Endothelial cell of umbilical vein (primary cell): ENCODE measurements around the gene ADARB2. TPM values are rescaled to one million over a fixed set of nuclear protein-coding genes. Genes with fewer than 3 reads are reported as not detected.

Experiments
- BruUV-seq: library from RNA; stranded (reverse); fragments of 400-500 nt; replicated peaks from 2 replicates; lab custom pipeline; 2021; lab: Mats Ljungman, UMichigan
- CTCF ChIA-PET: fragments of 300-600, 350-600 bp; sonication (Branson Sonifier 250); formaldehyde crosslinking; loops from one replicate; lab custom pipeline; 2021; ENCODE audit warnings: antibody characterized with exemption, inconsistent platforms; lab: Charles Lee
- POLR2A ChIA-PET: fragments of 300-600, 350-600 bp; sonication (Branson Sonifier 250); formaldehyde crosslinking; loops from one replicate; lab custom pipeline; 2021; ENCODE audit warnings: antibody characterized with exemption, inconsistent platforms; lab: Charles Lee
- DNase-seq: peaks from one replicate; pipeline ENCODE4 v3.0.0-alpha.2; 2011; ENCODE audit warnings: low read depth, low spot score
- FAIRE-seq: peaks from 2 replicates; lab custom pipeline; 2011; peaks lifted over from hg19 to GRCh38; lab: Jason Lieb, UNC
- H2AFZ ChIP-seq: 2 replicates; pipeline ENCODE4 v1.6.0; 2012; ENCODE audit warnings: low read depth, low read length, control low read depth, inconsistent platforms
- H3K27ac ChIP-seq: 2 replicates; pipeline ENCODE4 v1.5.1; 2011; ENCODE audit warnings: low read depth, mild to moderate bottlenecking, control low read depth, low read length, moderate library complexity; ENCODE audit not compliant: insufficient read depth
- H3K27me3 ChIP-seq, 2 experiments: 2 replicates each; pipeline versions ENCODE4 v1.6.0 to v1.6.1; 2011; ENCODE audit warnings: low read length in 2 of 2, mixed read lengths in 1 of 2; ENCODE audit not compliant: control insufficient read depth in 2 of 2, insufficient read depth in 2 of 2
- H3K36me3 ChIP-seq, 2 experiments: 2 replicates in 1 of 2; 3 replicates in 1 of 2; pipeline ENCODE4 v1.5.1; 2011; ENCODE audit warnings: low read length in 2 of 2, mild to moderate bottlenecking in 1 of 2, moderate library complexity in 1 of 2; ENCODE audit not compliant: control insufficient read depth in 2 of 2, insufficient read depth in 2 of 2; ENCODE audit errors: extremely low read depth in 1 of 2
- H3K4me1 ChIP-seq: 3 replicates; pipeline ENCODE4 v1.5.1; 2011; ENCODE audit warnings: mild to moderate bottlenecking, low read length; ENCODE audit not compliant: control insufficient read depth, insufficient read depth; ENCODE audit errors: extremely low read depth
- H3K4me2 ChIP-seq: 2 replicates; pipeline ENCODE4 v1.6.1; 2011; ENCODE audit warnings: low read length, control low read depth, mixed read lengths; ENCODE audit not compliant: insufficient read depth
- H3K4me3 ChIP-seq, 3 experiments: fragments of 200-600 bp in 1 of 3; sonication (generic), shearing (Covaris generic) in 1 of 3; replicated peaks in 1 of 3; 2 replicates each; pipeline ENCODE4 v1.5.1; 2011 to 2016; ENCODE audit warnings: control low read depth in 3 of 3, low read length in 3 of 3, mild to moderate bottlenecking in 2 of 3, inconsistent platforms in 1 of 3, low read depth in 1 of 3, moderate library complexity in 1 of 3; ENCODE audit not compliant: insufficient read depth in 1 of 3
- H3K79me2 ChIP-seq: 2 replicates; pipeline ENCODE4 v1.6.0; 2012; ENCODE audit warnings: low read length, inconsistent platforms; ENCODE audit not compliant: control insufficient read depth, insufficient read depth
- H3K9ac ChIP-seq: replicated peaks from 2 replicates; pipeline ENCODE3; 2011; ENCODE audit warnings: low read length, control low read depth; ENCODE audit not compliant: insufficient read depth; ENCODE audit errors: extremely low read depth
- H3K9me1 ChIP-seq: replicated peaks from 3 replicates; pipeline ENCODE4 v1.6.0; 2011; ENCODE audit warnings: mild to moderate bottlenecking, low read length; ENCODE audit not compliant: control insufficient read depth, insufficient read depth; ENCODE audit errors: extremely low read depth
- H3K9me3 ChIP-seq: replicated peaks from 2 replicates; pipeline ENCODE4 v1.5.1; 2012; ENCODE audit warnings: low read length, inconsistent platforms; ENCODE audit not compliant: control insufficient read depth, insufficient read depth
- H4K20me1 ChIP-seq: replicated peaks from 2 replicates; pipeline ENCODE3; 2011; ENCODE audit warnings: mild to moderate bottlenecking, low read length; ENCODE audit not compliant: control insufficient read depth, insufficient read depth; ENCODE audit errors: extremely low read depth
- EZH2 ChIP-seq: IDR thresholded peaks from 2 replicates; pipeline ENCODE4 v1.6.1; 2012; ENCODE audit warnings: borderline replicate concordance, low read depth, mild to moderate bottlenecking, moderate library complexity, low read length, inconsistent platforms; ENCODE audit not compliant: severe bottlenecking
- FOS ChIP-seq: IDR thresholded peaks from 2 replicates; pipeline ENCODE4 v1.6.1; 2011; ENCODE audit warnings: mild to moderate bottlenecking, low read length, moderate library complexity, borderline replicate concordance; ENCODE audit not compliant: insufficient read depth
- GATA2 ChIP-seq: IDR thresholded peaks from 2 replicates; pipeline ENCODE4 v1.7.0; 2011; ENCODE audit warnings: low read depth, mild to moderate bottlenecking, moderate library complexity, mixed read lengths, low read length; ENCODE audit not compliant: insufficient read length, insufficient read depth
- JUN ChIP-seq: IDR thresholded peaks from 2 replicates; pipeline ENCODE4 v1.6.1; 2011; ENCODE audit warnings: borderline replicate concordance, low read depth; ENCODE audit not compliant: insufficient read length, insufficient read depth
- MYC ChIP-seq: IDR thresholded peaks from one replicate; pipeline ENCODE4 v1.6.1; 2011; ENCODE audit warnings: mild to moderate bottlenecking, low read depth, low read length
- POLR2A ChIP-seq: IDR thresholded peaks from 2 replicates; pipeline ENCODE4 v1.6.1; 2012; ENCODE audit warnings: low read depth, mild to moderate bottlenecking, control low read depth, low read length
- POLR2AphosphoS5 ChIP-seq: IDR thresholded peaks from 2 replicates; pipeline ENCODE4 v1.6.1; 2012; ENCODE audit warnings: low read depth, mild to moderate bottlenecking, control low read depth, low read length, moderate library complexity; ENCODE audit not compliant: insufficient read depth
- dilution Hi-C: fragments of 300-500 bp; cut with MboI; formaldehyde crosslinking; loops from one replicate; pipeline ENCODE4 v1.15.0; 2019; ENCODE audit warnings: low sequenced_read_pairs; ENCODE audit not compliant: extremely low pct_ligation_motif_present
- intact Hi-C: fragments of 100-400 bp; cut with micrococcal nuclease; formaldehyde crosslinking; loops from one replicate; pipeline ENCODE4 v1.10.0; 2022
- polyA plus RNA-seq, 4 experiments: library from polyadenylated mRNA; depleted of rRNA in 3 of 4; stranded (reverse) in 3 of 4; unstranded in 1 of 4; fragments of >200 nt; gene quantifications; 2 replicates each; pipeline versions ENCODE4 v1.2.1 to v1.2.3, GENCODE V29; 2011 to 2012; ENCODE audit warnings: missing spikeins in 1 of 4
- total RNA-seq: library from RNA; stranded (reverse); gene quantifications from 2 replicates; pipeline ENCODE4 v1.2.3, GENCODE V29; 2021
- TF ChIP-seq, protein P1 (sequence below), 2 donors: IDR thresholded peaks; 1 replicate in 1 of 2; 2 replicates in 1 of 2; pipeline ENCODE4 v1.5.1; 2011; ENCODE audit warnings: low read length in 2 of 2, mild to moderate bottlenecking in 2 of 2, moderate library complexity in 2 of 2, control low read depth in 1 of 2, inconsistent platforms in 1 of 2, low read depth in 1 of 2; ENCODE audit not compliant: insufficient read depth in 1 of 2; ENCODE audit errors: extremely low read depth in 1 of 2
- TF ChIP-seq, protein P2 (sequence below): IDR thresholded peaks from 2 replicates; pipeline ENCODE4 v1.6.1; 2011; ENCODE audit not compliant: insufficient read depth, insufficient read length

ADARB2 gene
- total and polyA plus RNA-seq, 2 donors (not counting 3 experiments of a cell fraction or from before 2014, with no cell fraction given): not detected

GRCh38 chr10:1558906-1559305, 178.4 kb downstream of the ADARB2 start:
- Histone ChIP-seq H3K36me3 (no peaks in the 10 kb centered on the region), H3K79me2 (no peaks in the 10 kb centered on the region), H3K9me1 (no peaks in the 10 kb centered on the region), H4K20me1 (no peaks in the 10 kb centered on the region), H3K4me2 (no peak overlapping the region), H3K4me1 (no peaks in the 10 kb centered on the region), H3K9me3 (peaks cover 4% of the 10 kb centered on the region), H2AFZ (no peak overlapping the region), H3K9ac (no peak overlapping the region), H3K4me3 (no peak overlapping the region), H3K27ac (no peak overlapping the region), H3K27me3 (no peaks in the 10 kb centered on the region)
- no peak for FAIRE-seq
- intact Hi-C loops (no loop called here), dilution Hi-C loops (no loop called here)
- ChIA-PET CTCF (no interaction called here), POLR2A (no interaction called here)
- DNase-seq: no peak
- TF ChIP-seq EZH2 (no peak), GATA2 (no peak), POLR2A (no peak), JUN (no peak)
- TF ChIP-seq, protein P1, sequence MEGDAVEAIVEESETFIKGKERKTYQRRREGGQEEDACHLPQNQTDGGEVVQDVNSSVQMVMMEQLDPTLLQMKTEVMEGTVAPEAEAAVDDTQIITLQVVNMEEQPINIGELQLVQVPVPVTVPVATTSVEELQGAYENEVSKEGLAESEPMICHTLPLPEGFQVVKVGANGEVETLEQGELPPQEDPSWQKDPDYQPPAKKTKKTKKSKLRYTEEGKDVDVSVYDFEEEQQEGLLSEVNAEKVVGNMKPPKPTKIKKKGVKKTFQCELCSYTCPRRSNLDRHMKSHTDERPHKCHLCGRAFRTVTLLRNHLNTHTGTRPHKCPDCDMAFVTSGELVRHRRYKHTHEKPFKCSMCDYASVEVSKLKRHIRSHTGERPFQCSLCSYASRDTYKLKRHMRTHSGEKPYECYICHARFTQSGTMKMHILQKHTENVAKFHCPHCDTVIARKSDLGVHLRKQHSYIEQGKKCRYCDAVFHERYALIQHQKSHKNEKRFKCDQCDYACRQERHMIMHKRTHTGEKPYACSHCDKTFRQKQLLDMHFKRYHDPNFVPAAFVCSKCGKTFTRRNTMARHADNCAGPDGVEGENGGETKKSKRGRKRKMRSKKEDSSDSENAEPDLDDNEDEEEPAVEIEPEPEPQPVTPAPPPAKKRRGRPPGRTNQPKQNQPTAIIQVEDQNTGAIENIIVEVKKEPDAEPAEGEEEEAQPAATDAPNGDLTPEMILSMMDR (IDR thresholded peaks at IDR 0.05; ENCODE audit: extremely low read depth in 1 of 2, insufficient read depth in 1 of 2, low read depth in 1 of 2, low read length in 2 of 2): no peak
- TF ChIP-seq, protein P2, sequence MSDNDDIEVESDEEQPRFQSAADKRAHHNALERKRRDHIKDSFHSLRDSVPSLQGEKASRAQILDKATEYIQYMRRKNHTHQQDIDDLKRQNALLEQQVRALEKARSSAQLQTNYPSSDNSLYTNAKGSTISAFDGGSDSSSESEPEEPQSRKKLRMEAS: no peak
- no TSS peak for BruUV-seq

GRCh38 chr10:1557081-1557480, 180.2 kb downstream of the ADARB2 start:
- dilution Hi-C loops: no loop called here
- H4K20me1 ChIP-seq: no peaks in the 10 kb centered on the region
- intact Hi-C loops: no loop called here
- no peaks in the 10 kb centered on the region for H3K9me3 ChIP-seq
- no TSS peak for BruUV-seq
- no peaks in the 10 kb centered on the region for H3K79me2 ChIP-seq
- ChIA-PET POLR2A (no interaction called here), CTCF (no interaction called here)
- H3K27ac ChIP-seq: no peak overlapping the region
- TF ChIP-seq JUN (no peak), FOS (no peak), POLR2AphosphoS5 (no peak), GATA2 (no peak), MYC (no peak), POLR2A (no peak), EZH2 (no peak)
- TF ChIP-seq, protein P2: no peak
- TF ChIP-seq, protein P1 (IDR thresholded peaks at IDR 0.05; ENCODE audit: extremely low read depth in 1 of 2, insufficient read depth in 1 of 2, low read depth in 1 of 2, low read length in 2 of 2): no peak
- H3K4me3 ChIP-seq: no peak overlapping the region
- H3K4me1 ChIP-seq: no peaks in the 10 kb centered on the region
- H3K4me2 ChIP-seq: no peak overlapping the region
- DNase-seq: no peak
- no peaks in the 10 kb centered on the region for H3K9me1 ChIP-seq
- no peaks in the 10 kb centered on the region for H3K36me3 ChIP-seq
- H3K9ac ChIP-seq: no peak overlapping the region
- no peak for FAIRE-seq
- H3K27me3 ChIP-seq: no peaks in the 10 kb centered on the region
- H2AFZ ChIP-seq: no peak overlapping the region
